Spleen (tissue), 7 donors: ENCODE results near the gene HCAR1.
"Not testable (repeated sequence)": the region's sequence is repeated elsewhere in the genome, so short reads cannot be mapped to it uniquely, and the experiment has no call there.

ENCODE experiments used
- CTCF ChIP-seq, 11 experiments: fragments of 200-600 bp in 7 of 11; fragments of 450-650 bp in 4 of 11; sonication (generic) in 4 of 11; IDR thresholded peaks in 8 of 11; conservative IDR thresholded peaks in 3 of 11; 1 replicate in 7 of 11; 2 replicates in 4 of 11; pipeline versions ENCODE4 v1.4.0 to v1.8.0; 2016 to 2021; ENCODE audit warnings: antibody characterized with exemption in 11 of 11, inconsistent platforms in 4 of 11, mild to moderate bottlenecking in 1 of 11
- POLR2A ChIP-seq, 3 donors: fragments of 450-650 bp; IDR thresholded peaks; one replicate each; pipeline ENCODE4 v1.5.1; 2017; ENCODE audit warnings: antibody characterized with exemption in 3 of 3, mild to moderate bottlenecking in 1 of 3
- donor health status: DM: no; HTN: no; CAD: no; lungs with moderate emphysema.
- donor health status: DM: no; HTN: no; CAD: no.
- donor health status: DM: no; HTN: no; CAD: no.

GRCh38 chr12:122676781-122677180 is 53.9 kb downstream of the HCAR1 start:
- TF ChIP-seq CTCF (IDR thresholded peaks at IDR 0.05 in 8 of 11, conservative IDR thresholded peaks at IDR 0.05 in 3 of 11); POLR2A (IDR thresholded peaks at IDR 0.05): not testable (repeated sequence)
